WTC11 (cell line): ENCODE data around the gene RBFOX2. TPM values are rescaled to one million over a fixed set of nuclear protein-coding genes. Genes with fewer than 3 reads are reported as not detected.

Source experiments
- ATAC-seq: fragments of 200-7000 bp; cut with Tn5 transposase; 2 replicates; pipeline ENCODE4 v1.10.0; 2021; ENCODE audit warnings: mild to moderate bottlenecking, moderate library complexity
- CTCF ChIA-PET: fragments of 300-600 bp; sonication (Branson Sonifier 250); formaldehyde crosslinking; loops from one replicate; lab custom pipeline; 2021; ENCODE audit warnings: antibody characterized with exemption; lab: Charles Lee
- POLR2A ChIA-PET: fragments of 350-600 bp; sonication (Branson Sonifier 250); formaldehyde crosslinking; loops from one replicate; lab custom pipeline; 2021; ENCODE audit warnings: antibody characterized with exemption; lab: Charles Lee
- DNase-seq: peaks from one replicate; pipeline ENCODE4 v3.0.0; 2021; ENCODE audit warnings: low spot score
- H3K27ac Mint-ChIP-seq: 2 replicates; pipeline ENCODE4 v1.8.0; 2021; ENCODE audit warnings: mixed read lengths
- H3K27me3 Mint-ChIP-seq: 2 replicates; pipeline ENCODE4 v1.8.0; 2021; ENCODE audit warnings: low read depth, mild to moderate bottlenecking, moderate library complexity, mixed read lengths
- H3K36me3 Mint-ChIP-seq: 2 replicates; pipeline ENCODE4 v1.8.0; 2021; ENCODE audit warnings: mixed read lengths
- H3K4me1 Mint-ChIP-seq: 2 replicates; pipeline ENCODE4 v1.8.0; 2022; ENCODE audit warnings: mixed read lengths
- H3K4me3 Mint-ChIP-seq: 2 replicates; pipeline ENCODE4 v1.8.0; 2021; ENCODE audit warnings: mild to moderate bottlenecking, moderate library complexity, mixed read lengths
- H3K9me3 Mint-ChIP-seq: 2 replicates; pipeline ENCODE4 v1.8.0; 2021; ENCODE audit warnings: mixed read lengths
- ATF1 ChIP-seq: sonication (generic); formaldehyde crosslinking; IDR thresholded peaks from 2 replicates; pipeline ENCODE4 v1.8.1; 2023; ENCODE audit warnings: mild to moderate bottlenecking, moderate library complexity, missing genetic modification reagents
- CBFB ChIP-seq: sonication (generic); formaldehyde crosslinking; IDR thresholded peaks from 2 replicates; pipeline ENCODE4 v1.8.1; 2022; ENCODE audit warnings: mild to moderate bottlenecking, low read depth, missing genetic modification reagents
- CREB1 ChIP-seq: sonication (generic); formaldehyde crosslinking; IDR thresholded peaks from 2 replicates; pipeline ENCODE4 v1.8.0; 2023; ENCODE audit warnings: mild to moderate bottlenecking, missing genetic modification reagents
- ELF4 ChIP-seq: sonication (generic); formaldehyde crosslinking; IDR thresholded peaks from 2 replicates; pipeline ENCODE4 v1.8.1; 2022; ENCODE audit warnings: low read depth, mild to moderate bottlenecking, moderate library complexity, missing genetic modification reagents
- GTF2I ChIP-seq: fragments of 250-450 bp; sonication (Bioruptor Pico); conservative IDR thresholded peaks from 2 replicates; pipeline ENCODE4 v1.4.0; 2021; ENCODE audit warnings: mild to moderate bottlenecking
- JAZF1 ChIP-seq: fragments of 250-450 bp; sonication (Bioruptor Pico); IDR thresholded peaks from 2 replicates; pipeline ENCODE4 v1.9.0; 2021; ENCODE audit warnings: moderate library complexity, mild to moderate bottlenecking, inconsistent platforms
- NFE2L1 ChIP-seq: sonication (generic); formaldehyde crosslinking; IDR thresholded peaks from 2 replicates; pipeline ENCODE4 v1.8.1; 2023; ENCODE audit warnings: missing genetic modification reagents
- NFYB ChIP-seq: sonication (generic); formaldehyde crosslinking; conservative IDR thresholded peaks from 2 replicates; pipeline ENCODE4 v1.8.0; 2022; ENCODE audit warnings: low read depth, missing genetic modification reagents
- TCF7 ChIP-seq: sonication (generic); formaldehyde crosslinking; IDR thresholded peaks from 2 replicates; pipeline ENCODE4 v1.8.0; 2022; ENCODE audit warnings: mild to moderate bottlenecking, low read depth, missing genetic modification reagents, moderate library complexity
- TP53 ChIP-seq: sonication (generic); formaldehyde crosslinking; IDR thresholded peaks from 2 replicates; pipeline ENCODE4 v1.8.1; 2023; ENCODE audit warnings: mild to moderate bottlenecking, missing genetic modification reagents
- ZNF219 ChIP-seq: sonication (generic); formaldehyde crosslinking; IDR thresholded peaks from 2 replicates; pipeline ENCODE4 v1.8.0; 2023; ENCODE audit warnings: missing genetic modification reagents, mild to moderate bottlenecking, borderline replicate concordance
- ZNF232 ChIP-seq: sonication (generic); formaldehyde crosslinking; IDR thresholded peaks from 2 replicates; pipeline ENCODE4 v1.8.0; 2022; ENCODE audit warnings: mild to moderate bottlenecking, missing genetic modification reagents
- ZNF396 ChIP-seq: fragments of 250-450 bp; sonication (Bioruptor Pico); IDR thresholded peaks from 2 replicates; pipeline ENCODE4 v1.8.0; 2021; ENCODE audit warnings: mild to moderate bottlenecking, moderate library complexity, borderline replicate concordance
- ZNF423 ChIP-seq: fragments of 250-450 bp; sonication (Bioruptor Pico); IDR thresholded peaks from 2 replicates; pipeline ENCODE4 v2.1.2; 2022; ENCODE audit warnings: mild to moderate bottlenecking, moderate library complexity
- total RNA-seq: library from RNA; stranded (reverse); gene quantifications from 3 replicates; pipeline ENCODE4 v1.2.3, GENCODE V29; 2021
- TF ChIP-seq, protein P1 (sequence below): sonication (generic); formaldehyde crosslinking; IDR thresholded peaks from 2 replicates; pipeline ENCODE4 v1.8.0; 2022; ENCODE audit warnings: mild to moderate bottlenecking, missing genetic modification reagents
- TF ChIP-seq, protein P2 (sequence below): sonication (generic); formaldehyde crosslinking; IDR thresholded peaks from 2 replicates; pipeline ENCODE4 v1.8.0; 2022; ENCODE audit warnings: missing genetic modification reagents
- TF ChIP-seq, protein P3 (sequence below): sonication (generic); formaldehyde crosslinking; IDR thresholded peaks from 2 replicates; pipeline ENCODE4 v1.8.1; 2023; ENCODE audit warnings: mild to moderate bottlenecking, missing genetic modification reagents, borderline replicate concordance
- TF ChIP-seq, protein P4 (sequence below): fragments of 250-450 bp; sonication (Bioruptor Pico); IDR thresholded peaks from 2 replicates; pipeline ENCODE4 v1.9.0; 2021; ENCODE audit warnings: moderate library complexity, mild to moderate bottlenecking, inconsistent platforms, borderline replicate concordance
- TF ChIP-seq, protein P5 (sequence below): sonication (generic); formaldehyde crosslinking; IDR thresholded peaks from 2 replicates; pipeline ENCODE4 v1.8.0; 2023; ENCODE audit warnings: missing genetic modification reagents
- TF ChIP-seq, protein P6 (sequence below): fragments of 250-450 bp; sonication (Bioruptor Pico); IDR thresholded peaks from 2 replicates; pipeline ENCODE4 v1.9.0; 2021; ENCODE audit warnings: mild to moderate bottlenecking
- TF ChIP-seq, protein P7 (sequence below): fragments of 250-450 bp; sonication (Bioruptor Pico); conservative IDR thresholded peaks from 2 replicates; pipeline ENCODE4 v1.9.0; 2021; ENCODE audit warnings: mild to moderate bottlenecking
- TF ChIP-seq, protein P8 (sequence below): sonication (generic); formaldehyde crosslinking; IDR thresholded peaks from 2 replicates; pipeline ENCODE4 v1.8.1; 2023; ENCODE audit warnings: mild to moderate bottlenecking, missing genetic modification reagents, moderate library complexity

Gene RBFOX2
- total RNA-seq, 1 experiment from 2014 or later = 107 TPM

DNA sequence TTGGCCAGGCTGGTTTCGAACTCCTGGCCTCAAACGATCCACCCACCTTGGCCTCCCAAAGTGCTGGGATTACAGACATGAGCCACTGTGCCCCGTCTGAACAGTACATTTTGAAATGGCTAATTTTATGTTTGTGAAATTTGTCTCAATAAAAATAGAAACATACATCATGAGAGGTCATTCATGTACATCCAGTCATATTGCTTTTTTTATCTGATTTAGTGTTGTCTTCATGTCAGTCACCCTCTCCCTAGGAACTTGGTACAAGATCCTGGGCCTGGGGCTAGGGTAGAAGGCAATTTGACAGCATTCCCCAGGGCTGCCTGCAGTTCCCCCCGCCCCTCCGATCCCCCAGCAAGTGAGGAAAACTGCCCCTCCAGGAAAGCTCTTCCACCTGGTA is 46.6 kb upstream of the RBFOX2 start:
- DNase-seq (no peak), ATAC-seq (no peak)
- POLR2A ChIA-PET = interaction anchor here (0.6 kb wide), 1 partner anchor 280 kb away, joined by 4 read pairs; no protein-coding TSS in a partner anchor
- peaks cover 6% of the 10 kb centered on the region for H3K9me3 Mint-ChIP-seq
- no peaks in the 10 kb centered on the region for H3K27me3 Mint-ChIP-seq
- CTCF ChIA-PET = interaction anchor here (0.7 to 8.6 kb wide), 2 partner anchors 9 to 14 kb away, joined by 3 to 82 read pairs; no protein-coding TSS in a partner anchor
- H3K36me3 Mint-ChIP-seq = no peaks in the 10 kb centered on the region
- no peaks in the 10 kb centered on the region for H3K4me1 Mint-ChIP-seq
- TF ChIP-seq ZNF423 (CRISPR knock-in tag) (no peak), NFE2L1 (CRISPR knock-in tag) (no peak), JAZF1 (CRISPR knock-in tag) (no peak), TCF7 (no peak), ZNF396 (CRISPR knock-in tag) (no peak), CBFB (CRISPR knock-in tag) (no peak), NFYB (CRISPR knock-in tag) (no peak), ATF1 (CRISPR knock-in tag) (no peak), ELF4 (CRISPR knock-in tag) (no peak)
- TF ChIP-seq, protein P1, sequence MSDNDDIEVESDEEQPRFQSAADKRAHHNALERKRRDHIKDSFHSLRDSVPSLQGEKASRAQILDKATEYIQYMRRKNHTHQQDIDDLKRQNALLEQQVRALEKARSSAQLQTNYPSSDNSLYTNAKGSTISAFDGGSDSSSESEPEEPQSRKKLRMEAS (CRISPR knock-in tag) = no peak
- TF ChIP-seq, protein P2, sequence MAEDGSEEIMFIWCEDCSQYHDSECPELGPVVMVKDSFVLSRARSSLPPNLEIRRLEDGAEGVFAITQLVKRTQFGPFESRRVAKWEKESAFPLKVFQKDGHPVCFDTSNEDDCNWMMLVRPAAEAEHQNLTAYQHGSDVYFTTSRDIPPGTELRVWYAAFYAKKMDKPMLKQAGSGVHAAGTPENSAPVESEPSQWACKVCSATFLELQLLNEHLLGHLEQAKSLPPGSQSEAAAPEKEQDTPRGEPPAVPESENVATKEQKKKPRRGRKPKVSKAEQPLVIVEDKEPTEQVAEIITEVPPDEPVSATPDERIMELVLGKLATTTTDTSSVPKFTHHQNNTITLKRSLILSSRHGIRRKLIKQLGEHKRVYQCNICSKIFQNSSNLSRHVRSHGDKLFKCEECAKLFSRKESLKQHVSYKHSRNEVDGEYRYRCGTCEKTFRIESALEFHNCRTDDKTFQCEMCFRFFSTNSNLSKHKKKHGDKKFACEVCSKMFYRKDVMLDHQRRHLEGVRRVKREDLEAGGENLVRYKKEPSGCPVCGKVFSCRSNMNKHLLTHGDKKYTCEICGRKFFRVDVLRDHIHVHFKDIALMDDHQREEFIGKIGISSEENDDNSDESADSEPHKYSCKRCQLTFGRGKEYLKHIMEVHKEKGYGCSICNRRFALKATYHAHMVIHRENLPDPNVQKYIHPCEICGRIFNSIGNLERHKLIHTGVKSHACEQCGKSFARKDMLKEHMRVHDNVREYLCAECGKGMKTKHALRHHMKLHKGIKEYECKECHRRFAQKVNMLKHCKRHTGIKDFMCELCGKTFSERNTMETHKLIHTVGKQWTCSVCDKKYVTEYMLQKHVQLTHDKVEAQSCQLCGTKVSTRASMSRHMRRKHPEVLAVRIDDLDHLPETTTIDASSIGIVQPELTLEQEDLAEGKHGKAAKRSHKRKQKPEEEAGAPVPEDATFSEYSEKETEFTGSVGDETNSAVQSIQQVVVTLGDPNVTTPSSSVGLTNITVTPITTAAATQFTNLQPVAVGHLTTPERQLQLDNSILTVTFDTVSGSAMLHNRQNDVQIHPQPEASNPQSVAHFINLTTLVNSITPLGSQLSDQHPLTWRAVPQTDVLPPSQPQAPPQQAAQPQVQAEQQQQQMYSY (CRISPR knock-in tag) = no peak
- TF ChIP-seq, protein P3, sequence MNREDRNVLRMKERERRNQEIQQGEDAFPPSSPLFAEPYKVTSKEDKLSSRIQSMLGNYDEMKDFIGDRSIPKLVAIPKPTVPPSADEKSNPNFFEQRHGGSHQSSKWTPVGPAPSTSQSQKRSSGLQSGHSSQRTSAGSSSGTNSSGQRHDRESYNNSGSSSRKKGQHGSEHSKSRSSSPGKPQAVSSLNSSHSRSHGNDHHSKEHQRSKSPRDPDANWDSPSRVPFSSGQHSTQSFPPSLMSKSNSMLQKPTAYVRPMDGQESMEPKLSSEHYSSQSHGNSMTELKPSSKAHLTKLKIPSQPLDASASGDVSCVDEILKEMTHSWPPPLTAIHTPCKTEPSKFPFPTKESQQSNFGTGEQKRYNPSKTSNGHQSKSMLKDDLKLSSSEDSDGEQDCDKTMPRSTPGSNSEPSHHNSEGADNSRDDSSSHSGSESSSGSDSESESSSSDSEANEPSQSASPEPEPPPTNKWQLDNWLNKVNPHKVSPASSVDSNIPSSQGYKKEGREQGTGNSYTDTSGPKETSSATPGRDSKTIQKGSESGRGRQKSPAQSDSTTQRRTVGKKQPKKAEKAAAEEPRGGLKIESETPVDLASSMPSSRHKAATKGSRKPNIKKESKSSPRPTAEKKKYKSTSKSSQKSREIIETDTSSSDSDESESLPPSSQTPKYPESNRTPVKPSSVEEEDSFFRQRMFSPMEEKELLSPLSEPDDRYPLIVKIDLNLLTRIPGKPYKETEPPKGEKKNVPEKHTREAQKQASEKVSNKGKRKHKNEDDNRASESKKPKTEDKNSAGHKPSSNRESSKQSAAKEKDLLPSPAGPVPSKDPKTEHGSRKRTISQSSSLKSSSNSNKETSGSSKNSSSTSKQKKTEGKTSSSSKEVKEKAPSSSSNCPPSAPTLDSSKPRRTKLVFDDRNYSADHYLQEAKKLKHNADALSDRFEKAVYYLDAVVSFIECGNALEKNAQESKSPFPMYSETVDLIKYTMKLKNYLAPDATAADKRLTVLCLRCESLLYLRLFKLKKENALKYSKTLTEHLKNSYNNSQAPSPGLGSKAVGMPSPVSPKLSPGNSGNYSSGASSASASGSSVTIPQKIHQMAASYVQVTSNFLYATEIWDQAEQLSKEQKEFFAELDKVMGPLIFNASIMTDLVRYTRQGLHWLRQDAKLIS (CRISPR knock-in tag) = no peak
- TF ChIP-seq, protein P4, sequence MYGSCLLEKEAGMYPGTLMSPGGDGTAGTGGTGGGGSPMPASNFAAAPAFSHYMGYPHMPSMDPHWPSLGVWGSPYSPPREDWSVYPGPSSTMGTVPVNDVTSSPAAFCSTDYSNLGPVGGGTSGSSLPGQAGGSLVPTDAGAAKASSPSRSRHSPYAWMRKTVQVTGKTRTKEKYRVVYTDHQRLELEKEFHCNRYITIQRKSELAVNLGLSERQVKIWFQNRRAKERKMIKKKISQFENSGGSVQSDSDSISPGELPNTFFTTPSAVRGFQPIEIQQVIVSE = no peak
- no peak overlapping the region for H3K27ac Mint-ChIP-seq
- no peak overlapping the region for H3K4me3 Mint-ChIP-seq

DNA sequence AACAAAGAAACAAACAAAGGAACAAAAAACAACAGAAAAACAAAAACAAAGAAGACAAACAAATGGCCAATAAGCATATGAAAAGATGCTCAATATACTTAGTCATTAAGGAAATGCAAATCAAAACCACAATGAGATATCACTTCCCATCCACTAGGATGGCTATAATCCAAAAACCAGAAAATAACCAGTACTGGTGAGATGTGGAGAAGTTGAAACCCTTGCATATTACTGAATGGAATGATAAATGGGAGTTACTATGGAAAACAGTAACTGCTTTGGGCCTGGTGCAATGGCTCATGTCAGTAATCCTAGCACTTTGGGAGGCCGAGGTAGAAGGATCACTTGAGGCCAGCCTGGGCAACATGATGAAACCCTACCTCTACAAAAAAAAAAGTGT is 44.9 kb upstream of the RBFOX2 start:
- no peaks in the 10 kb centered on the region for H3K27me3 Mint-ChIP-seq
- ChIA-PET POLR2A (no interaction called here), CTCF (no interaction called here)
- H3K27ac Mint-ChIP-seq = no peak overlapping the region
- ATAC-seq = no peak
- peaks cover 6% of the 10 kb centered on the region for H3K9me3 Mint-ChIP-seq
- H3K36me3 Mint-ChIP-seq = no peaks in the 10 kb centered on the region
- no peaks in the 10 kb centered on the region for H3K4me1 Mint-ChIP-seq
- H3K4me3 Mint-ChIP-seq = no peak overlapping the region
- no peak for DNase-seq
- TF ChIP-seq, protein P5, sequence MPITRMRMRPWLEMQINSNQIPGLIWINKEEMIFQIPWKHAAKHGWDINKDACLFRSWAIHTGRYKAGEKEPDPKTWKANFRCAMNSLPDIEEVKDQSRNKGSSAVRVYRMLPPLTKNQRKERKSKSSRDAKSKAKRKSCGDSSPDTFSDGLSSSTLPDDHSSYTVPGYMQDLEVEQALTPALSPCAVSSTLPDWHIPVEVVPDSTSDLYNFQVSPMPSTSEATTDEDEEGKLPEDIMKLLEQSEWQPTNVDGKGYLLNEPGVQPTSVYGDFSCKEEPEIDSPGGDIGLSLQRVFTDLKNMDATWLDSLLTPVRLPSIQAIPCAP = no peak
- TF ChIP-seq ZNF232 (CRISPR knock-in tag) = no peak
- TF ChIP-seq, protein P6, sequence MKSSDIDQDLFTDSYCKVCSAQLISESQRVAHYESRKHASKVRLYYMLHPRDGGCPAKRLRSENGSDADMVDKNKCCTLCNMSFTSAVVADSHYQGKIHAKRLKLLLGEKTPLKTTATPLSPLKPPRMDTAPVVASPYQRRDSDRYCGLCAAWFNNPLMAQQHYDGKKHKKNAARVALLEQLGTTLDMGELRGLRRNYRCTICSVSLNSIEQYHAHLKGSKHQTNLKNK (CRISPR knock-in tag) = no peak
- no peak for TF ChIP-seq ZNF423 (CRISPR knock-in tag)
- TF ChIP-seq GTF2I (CRISPR knock-in tag) = no peak
- no peak for TF ChIP-seq ZNF219 (CRISPR knock-in tag)
- no peak for TF ChIP-seq TP53 (CRISPR knock-in tag)
- TF ChIP-seq, protein P7, sequence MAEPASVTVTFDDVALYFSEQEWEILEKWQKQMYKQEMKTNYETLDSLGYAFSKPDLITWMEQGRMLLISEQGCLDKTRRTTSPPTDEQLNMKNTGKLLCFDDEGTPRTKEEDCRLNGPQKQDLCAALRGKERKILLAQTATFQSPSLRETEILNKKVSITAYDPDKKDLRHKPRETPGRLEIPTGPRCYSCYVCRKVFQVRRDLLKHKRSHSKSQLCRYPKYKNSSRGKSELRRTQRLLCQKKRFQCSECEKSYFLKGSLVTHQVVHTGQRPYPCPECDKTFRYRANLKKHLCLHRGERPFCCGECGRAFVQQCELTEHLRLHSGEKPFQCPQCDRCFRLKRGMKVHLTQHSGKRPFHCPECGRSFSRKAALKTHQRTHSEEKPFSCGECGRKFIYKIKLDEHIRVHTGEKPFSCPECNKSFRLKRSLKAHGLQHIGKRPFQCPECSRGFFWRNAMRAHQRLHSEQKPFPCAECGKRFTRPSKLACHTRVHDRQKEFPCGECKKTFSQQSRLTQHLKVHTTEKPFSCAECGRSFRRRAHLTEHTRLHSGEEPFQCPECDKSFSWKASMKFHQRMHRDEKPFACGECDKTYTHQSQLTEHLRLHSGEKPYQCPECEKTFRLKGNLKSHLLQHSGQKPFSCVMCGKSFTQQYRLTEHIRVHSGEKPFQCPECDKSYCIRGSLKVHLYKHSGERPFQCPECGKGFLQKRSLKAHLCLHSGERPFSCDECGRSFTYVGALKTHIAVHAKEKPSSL (CRISPR knock-in tag) = no peak
- TF ChIP-seq, protein P4 = no peak
- TF ChIP-seq CREB1 (CRISPR knock-in tag) = no peak
- TF ChIP-seq, protein P8, sequence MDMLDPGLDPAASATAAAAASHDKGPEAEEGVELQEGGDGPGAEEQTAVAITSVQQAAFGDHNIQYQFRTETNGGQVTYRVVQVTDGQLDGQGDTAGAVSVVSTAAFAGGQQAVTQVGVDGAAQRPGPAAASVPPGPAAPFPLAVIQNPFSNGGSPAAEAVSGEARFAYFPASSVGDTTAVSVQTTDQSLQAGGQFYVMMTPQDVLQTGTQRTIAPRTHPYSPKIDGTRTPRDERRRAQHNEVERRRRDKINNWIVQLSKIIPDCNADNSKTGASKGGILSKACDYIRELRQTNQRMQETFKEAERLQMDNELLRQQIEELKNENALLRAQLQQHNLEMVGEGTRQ = no peak
